Measurements from ENCODE around the gene MYO6. TPM values are rescaled to one million over a fixed set of nuclear protein-coding genes. Genes with fewer than 3 reads are reported as not detected.

The MYO6 gene
- total and polyA plus RNA-seq, 2 of the 8 experiments (the other 6 are each of a cell fraction or from before 2014, with no cell fraction given), result 8.3 to 21.9 TPM

- TF ChIP-seq CEBPB (IDR thresholded peaks at IDR 0.05; ENCODE audit: low read depth, low read length), result no peak
- no peak for TF ChIP-seq USF2 (IDR thresholded peaks at IDR 0.05; ENCODE audit: low read length)
- no peak for TF ChIP-seq CTCF (IDR thresholded peaks at IDR 0.05; ENCODE audit: control extremely low read depth in 1 of 3, insufficient read depth in 1 of 3, low read depth in 1 of 3, low read length in 3 of 3)
- no peak for TF ChIP-seq ASH2L (IDR thresholded peaks at IDR 0.05; ENCODE audit: low read length)
- H3K27me3 ChIP-seq (replicated peaks in 1 of 4; ENCODE audit: control insufficient read depth in 3 of 4, extremely low read depth in 1 of 4, insufficient read depth in 3 of 4, low read length in 3 of 4), result no peaks in the 10 kb centered on the region
- no peak overlapping the region for H3K23ac ChIP-seq (ENCODE audit: insufficient read length)
- H3K4me2 ChIP-seq (ENCODE audit: insufficient read depth in 1 of 2, low read depth in 2 of 2, low read length in 2 of 2), result no peak overlapping the region
- H3K9ac ChIP-seq (replicated peaks in 1 of 4; ENCODE audit: extremely low read depth in 1 of 4, low read depth in 3 of 4, low read length in 3 of 4), result no peak overlapping the region
- no peak overlapping the region for H3K14ac ChIP-seq (ENCODE audit: insufficient read length)
- H3K4me3 ChIP-seq (ENCODE audit: extremely low read depth in 1 of 4, insufficient read depth in 2 of 4, low read depth in 3 of 4, low read length in 4 of 4), result no peak overlapping the region
- no peaks in the 10 kb centered on the region for H3K79me2 ChIP-seq (ENCODE audit: control insufficient read depth in 1 of 2, insufficient read depth in 2 of 2, low read length in 2 of 2)
- H3K36me3 ChIP-seq (ENCODE audit: control insufficient read depth in 2 of 4, insufficient read depth in 4 of 4, low read length in 3 of 4), result no peaks in the 10 kb centered on the region
- CTCF ChIA-PET (ENCODE audit: partially characterized antibody), result interaction anchor here (0.9 to 1.0 kb wide), 2 partner anchors 74 to 100 kb away, joined by 3 read pairs; no protein-coding TSS in a partner anchor
- H2BK15ac ChIP-seq (ENCODE audit: low read length), result no peak overlapping the region
- H2BK120ac ChIP-seq (replicated peaks; ENCODE audit: low read depth, low read length), result no peak overlapping the region
- H3K27ac ChIP-seq (ENCODE audit: low read depth, low read length), result no peak overlapping the region
- H4K5ac ChIP-seq (ENCODE audit: insufficient read length, low read depth, low read length), result no peak overlapping the region
- WGBS, 2 experiments (ENCODE audit: extremely low coverage in 1 of 2, insufficient coverage in 1 of 2, insufficient read length in 1 of 2, insufficient replicate concordance in 2 of 2, low coverage in 1 of 2, low lambda C conversion rate in 2 of 2, missing lambda C conversion rate in 1 of 2), result 89% methylated on average over 4 of the region's 4 CpGs; no CpG with 5 or more reads in 1 of the 2 experiments
- no peak overlapping the region for H4K8ac ChIP-seq (ENCODE audit: extremely low read depth, insufficient read depth, low read length)
- H3K79me1 ChIP-seq (ENCODE audit: low read depth, low read length), result no peaks in the 10 kb centered on the region
- H2AK5ac ChIP-seq (ENCODE audit: low read depth, low read length), result no peak overlapping the region
- POLR2A ChIA-PET (ENCODE audit: partially characterized antibody), result no interaction called here
- FAIRE-seq, result no peak
- no peaks in the 10 kb centered on the region for H4K20me1 ChIP-seq (replicated peaks in 1 of 2; ENCODE audit: control insufficient read depth in 1 of 2, insufficient read depth in 2 of 2, low read length in 2 of 2)
- H3K9me3 ChIP-seq (ENCODE audit: insufficient read depth in 2 of 2, low read depth in 1 of 2, low read length in 1 of 2), result no peaks in the 10 kb centered on the region
- no peaks in the 10 kb centered on the region for H3K23me2 ChIP-seq (ENCODE audit: low read depth, low read length)
- H3K4ac ChIP-seq (replicated peaks; ENCODE audit: insufficient read length, low read depth, low read length), result no peak overlapping the region
- no peaks in the 10 kb centered on the region for H3K4me1 ChIP-seq (replicated peaks in 1 of 4; ENCODE audit: control insufficient read depth in 3 of 4, insufficient read depth in 4 of 4, low read length in 3 of 4)
- no peak for DNase-seq (ENCODE audit: low read depth in 1 of 2, low spot score in 2 of 2)
- no peak overlapping the region for H2BK20ac ChIP-seq (ENCODE audit: low read length)
- H2AFZ ChIP-seq (ENCODE audit: low read length), result no peak overlapping the region
- no peak overlapping the region for H2BK5ac ChIP-seq (ENCODE audit: low read depth, low read length)
- no peak overlapping the region for H3K56ac ChIP-seq (replicated peaks; ENCODE audit: insufficient read length, low read depth, low read length)
- H4K91ac ChIP-seq (replicated peaks; ENCODE audit: insufficient read length, low read length), result no peak overlapping the region
- H3K18ac ChIP-seq (ENCODE audit: extremely low read depth, low read length), result no peak overlapping the region
- no peak overlapping the region for H2BK12ac ChIP-seq (ENCODE audit: low read depth, low read length)
Observed at GRCh38 chr6:75852721-75853120, 103.7 kb downstream of the MYO6 start.

All from H1 (cell line).